Epithelial cell of esophagus (primary cell): ENCODE data around the gene LRR1.

Source experiments
- DNase-seq: peaks from one replicate; pipeline ENCODE4 v3.0.0; 2010; ENCODE audit warnings: low read depth
- H3K4me3 ChIP-seq: 2 replicates; pipeline ENCODE4 v1.5.1; 2011; ENCODE audit warnings: mild to moderate bottlenecking, low read length, control low read depth
- TF ChIP-seq, protein P1 (sequence below): IDR thresholded peaks from 2 replicates; pipeline ENCODE4 v1.5.1; 2011; ENCODE audit warnings: low read depth, mild to moderate bottlenecking, low read length, control low read depth, inconsistent platforms; ENCODE audit not compliant: insufficient read depth; ENCODE audit errors: missing control alignments

Gene LRR1

DNA sequence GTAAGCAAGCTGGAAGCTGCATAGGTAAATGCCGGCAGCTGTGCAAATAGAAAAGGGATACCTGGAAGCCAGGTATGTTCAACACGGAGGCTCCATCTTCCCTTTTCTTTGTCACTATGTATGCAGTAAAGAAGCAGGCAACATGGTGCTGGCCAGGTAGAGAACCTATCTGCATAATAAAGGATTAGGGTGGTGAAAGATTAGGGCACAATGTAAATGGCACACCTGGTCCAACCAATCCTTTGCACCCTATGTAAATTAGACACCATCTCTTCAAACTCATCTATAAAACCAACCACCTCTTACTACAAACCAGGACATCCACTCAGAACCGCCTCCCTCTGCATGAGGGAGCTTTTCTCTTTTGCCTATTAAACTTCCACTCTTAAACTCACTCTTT, 44.8 kb upstream of the LRR1 start:
- TF ChIP-seq, protein P1, sequence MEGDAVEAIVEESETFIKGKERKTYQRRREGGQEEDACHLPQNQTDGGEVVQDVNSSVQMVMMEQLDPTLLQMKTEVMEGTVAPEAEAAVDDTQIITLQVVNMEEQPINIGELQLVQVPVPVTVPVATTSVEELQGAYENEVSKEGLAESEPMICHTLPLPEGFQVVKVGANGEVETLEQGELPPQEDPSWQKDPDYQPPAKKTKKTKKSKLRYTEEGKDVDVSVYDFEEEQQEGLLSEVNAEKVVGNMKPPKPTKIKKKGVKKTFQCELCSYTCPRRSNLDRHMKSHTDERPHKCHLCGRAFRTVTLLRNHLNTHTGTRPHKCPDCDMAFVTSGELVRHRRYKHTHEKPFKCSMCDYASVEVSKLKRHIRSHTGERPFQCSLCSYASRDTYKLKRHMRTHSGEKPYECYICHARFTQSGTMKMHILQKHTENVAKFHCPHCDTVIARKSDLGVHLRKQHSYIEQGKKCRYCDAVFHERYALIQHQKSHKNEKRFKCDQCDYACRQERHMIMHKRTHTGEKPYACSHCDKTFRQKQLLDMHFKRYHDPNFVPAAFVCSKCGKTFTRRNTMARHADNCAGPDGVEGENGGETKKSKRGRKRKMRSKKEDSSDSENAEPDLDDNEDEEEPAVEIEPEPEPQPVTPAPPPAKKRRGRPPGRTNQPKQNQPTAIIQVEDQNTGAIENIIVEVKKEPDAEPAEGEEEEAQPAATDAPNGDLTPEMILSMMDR, result no peak
- DNase-seq, result no peak
- no peak overlapping the region for H3K4me3 ChIP-seq

DNA sequence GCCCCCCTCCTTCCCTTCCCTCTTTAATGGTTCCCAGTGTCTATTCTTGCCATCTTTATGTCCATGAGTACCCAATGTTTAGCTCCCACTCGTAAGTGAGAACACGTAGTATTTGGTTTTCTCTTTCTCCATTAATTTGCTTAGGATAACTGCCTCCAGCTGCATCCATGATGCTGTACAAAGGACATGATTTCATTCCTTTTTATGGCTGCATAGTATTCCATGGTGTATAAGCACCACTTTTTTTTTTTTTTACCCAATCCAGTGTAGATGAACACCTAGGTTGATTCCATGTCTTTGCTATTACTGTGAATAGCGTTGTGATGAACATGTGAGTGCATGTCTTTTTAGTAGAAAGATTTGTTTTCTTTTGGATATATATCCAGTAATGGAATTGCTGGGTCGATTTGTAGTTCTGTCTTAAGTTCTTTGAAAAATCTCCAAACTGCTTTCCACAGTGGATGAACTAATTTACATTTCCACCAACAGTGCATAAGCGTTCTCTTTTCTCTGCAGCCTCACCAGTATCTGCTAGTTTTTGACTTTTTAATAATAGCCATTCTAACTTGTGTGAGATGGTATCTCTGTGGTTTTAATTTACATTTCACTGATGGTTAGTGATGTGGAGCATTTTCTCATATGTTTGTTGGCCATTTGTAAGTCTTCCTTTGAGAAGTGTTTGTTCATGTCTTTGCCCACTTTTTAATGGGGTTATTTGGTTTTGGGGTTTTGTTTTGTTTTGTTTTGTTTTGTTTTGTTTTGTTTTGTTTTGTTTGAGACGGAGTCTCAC, 38.6 kb upstream of the LRR1 start:
- TF ChIP-seq, protein P1, result no peak
- DNase-seq, result no peak
- no peak overlapping the region for H3K4me3 ChIP-seq

DNA sequence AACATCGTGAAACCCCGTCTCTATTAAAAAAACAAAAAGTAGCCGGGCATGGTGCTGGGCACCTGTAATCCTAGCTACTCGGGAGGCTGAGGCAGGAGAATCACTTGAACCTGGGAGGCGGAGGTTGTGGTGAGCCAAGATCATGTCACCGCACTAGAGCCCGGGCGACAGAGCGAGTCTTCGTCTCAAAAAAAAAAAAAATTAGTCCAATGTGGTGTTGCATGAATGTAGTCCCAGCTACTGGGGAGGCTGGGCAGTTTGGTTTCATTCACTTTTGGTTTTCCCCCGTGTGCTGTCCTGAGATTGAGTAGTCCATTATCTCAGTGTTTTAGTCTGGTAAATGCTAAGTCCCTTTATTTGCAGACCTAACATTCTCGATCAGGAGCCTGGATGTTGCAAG, 32.0 kb upstream of the LRR1 start:
- no peak for DNase-seq
- TF ChIP-seq, protein P1, result no peak

DNA sequence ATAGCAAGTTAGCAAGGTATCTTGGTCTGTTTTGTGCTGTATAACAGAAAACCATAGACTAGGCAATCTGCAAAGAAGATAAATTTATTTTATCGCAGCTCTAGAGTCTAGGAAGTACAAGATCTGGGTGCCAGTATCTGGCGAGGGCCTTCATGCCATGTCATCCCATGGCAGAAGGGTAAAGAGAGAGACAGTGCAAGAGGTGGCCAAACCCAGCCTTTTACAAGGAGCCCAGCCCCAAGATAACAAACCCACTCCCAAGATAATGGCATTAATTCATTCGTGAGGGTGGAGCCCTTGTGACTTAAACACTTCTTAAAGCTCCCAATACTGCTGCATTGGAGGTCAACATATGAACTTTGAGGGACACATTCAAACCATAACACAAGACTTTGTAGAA, 29.5 kb upstream of the LRR1 start:
- TF ChIP-seq, protein P1, result no peak
- H3K4me3 ChIP-seq, result no peak overlapping the region
- no peak for DNase-seq

More for the DNA sequence above, 32.0 kb upstream of the LRR1 start:
- no peak overlapping the region for H3K4me3 ChIP-seq

DNA sequence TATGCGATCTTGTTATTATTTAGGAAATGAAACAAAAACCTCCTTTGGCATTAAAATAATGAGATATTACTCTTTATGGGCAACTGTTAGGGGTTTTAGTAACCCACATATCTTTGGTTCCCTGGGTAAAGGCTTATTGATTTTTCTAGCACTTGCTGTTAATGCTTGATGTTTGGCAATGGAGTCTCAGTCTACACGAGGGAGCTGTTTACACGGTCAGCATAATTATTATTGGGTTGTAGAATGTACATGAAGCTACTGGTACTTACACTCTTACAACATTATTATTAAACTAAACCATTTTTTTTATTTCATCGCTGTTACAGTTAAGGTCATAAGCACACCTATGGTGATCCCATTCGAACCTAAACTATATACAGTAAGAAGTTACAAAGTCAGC, 24.7 kb upstream of the LRR1 start:
- TF ChIP-seq, protein P1, result no peak
- H3K4me3 ChIP-seq, result no peak overlapping the region
- no peak for DNase-seq

DNA sequence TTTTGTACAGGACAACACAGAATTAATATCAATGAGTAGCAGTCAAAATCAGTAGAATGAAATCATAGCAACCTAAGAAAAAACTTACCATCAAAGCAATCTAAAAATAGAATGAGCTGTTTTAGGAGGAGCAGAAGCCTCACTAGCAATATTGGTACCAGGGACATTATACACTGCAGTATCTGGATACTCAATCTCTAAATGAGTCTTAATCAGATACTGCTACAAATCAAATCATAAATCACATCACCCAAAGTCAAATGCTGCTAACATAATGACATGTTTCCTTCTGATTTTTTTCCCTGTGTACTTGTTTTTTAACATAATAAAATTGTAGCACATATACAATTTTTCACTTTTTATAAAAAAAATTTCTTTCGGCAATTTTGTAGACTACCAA, 20.6 kb upstream of the LRR1 start:
- no peak for DNase-seq
- H3K4me3 ChIP-seq, result no peak overlapping the region
- TF ChIP-seq, protein P1, result no peak

DNA sequence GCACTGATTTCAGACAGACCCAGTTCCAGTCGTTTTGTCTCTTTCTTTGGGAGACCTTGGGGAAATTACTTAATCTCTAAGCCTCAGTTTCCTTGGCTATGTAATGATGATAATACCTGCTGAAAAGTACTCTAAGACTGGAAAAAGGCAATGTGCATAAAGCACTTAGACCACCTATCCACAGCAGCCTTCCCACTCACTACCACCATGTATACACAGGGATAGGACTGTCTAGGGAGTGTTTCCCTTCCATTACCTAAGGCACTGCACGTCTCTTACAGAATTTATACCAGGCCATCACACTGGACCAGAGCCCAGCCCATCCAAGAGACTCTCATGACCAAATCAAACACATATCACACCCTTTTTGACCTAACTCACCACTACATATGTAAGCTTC, 18.9 kb upstream of the LRR1 start:
- TF ChIP-seq, protein P1, result no peak
- no peak for DNase-seq
- no peak overlapping the region for H3K4me3 ChIP-seq
